22Rv1 (cell line): ENCODE measurements around the gene DLGAP5.

Experiments
- H3K27ac ChIP-seq: fragments of 450-650 bp; 2 replicates; pipeline ENCODE4 v1.5.1; 2017
- ZFX ChIP-seq: fragments of 450-650 bp; IDR thresholded peaks from 2 replicates; pipeline ENCODE4 v1.6.1; 2017; ENCODE audit warnings: antibody characterized with exemption, borderline replicate concordance
- TF ChIP-seq, protein P1 (sequence below): fragments of 450-650 bp; IDR thresholded peaks from 2 replicates; pipeline ENCODE4 v1.5.1; 2017; ENCODE audit warnings: mild to moderate bottlenecking

Gene DLGAP5

DNA sequence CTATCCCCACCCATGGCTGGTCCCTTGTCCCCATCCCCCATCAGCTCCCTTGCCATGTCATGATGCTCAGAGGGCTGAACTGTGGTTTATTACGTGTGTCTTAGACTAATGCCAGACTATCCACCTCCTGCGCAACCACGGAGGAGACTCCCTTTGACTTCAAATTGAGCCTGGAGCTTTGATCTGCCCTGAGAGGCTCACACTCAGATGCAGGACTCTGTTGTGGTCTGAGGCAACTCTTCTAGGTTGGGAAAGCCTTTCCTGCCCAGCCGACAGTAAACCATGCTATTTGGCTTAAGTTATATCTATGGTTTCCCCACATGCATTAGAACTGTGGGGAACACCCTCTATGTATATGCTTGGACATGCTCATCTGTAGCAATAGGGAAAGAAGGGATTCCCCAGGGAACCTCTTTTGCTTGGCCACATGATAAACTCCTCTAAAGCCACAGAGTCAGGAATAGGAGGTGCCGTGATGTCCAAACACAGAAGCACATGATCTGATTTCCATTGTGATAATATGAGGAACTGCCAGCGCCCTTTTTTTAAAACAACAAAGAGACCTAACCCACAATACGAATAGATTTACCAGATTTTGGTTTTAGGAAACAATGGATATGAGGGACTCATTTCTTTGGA, 73.5 kb downstream of the DLGAP5 start:
- TF ChIP-seq ZFX: no peak
- H3K27ac ChIP-seq: no peak overlapping the region

DNA sequence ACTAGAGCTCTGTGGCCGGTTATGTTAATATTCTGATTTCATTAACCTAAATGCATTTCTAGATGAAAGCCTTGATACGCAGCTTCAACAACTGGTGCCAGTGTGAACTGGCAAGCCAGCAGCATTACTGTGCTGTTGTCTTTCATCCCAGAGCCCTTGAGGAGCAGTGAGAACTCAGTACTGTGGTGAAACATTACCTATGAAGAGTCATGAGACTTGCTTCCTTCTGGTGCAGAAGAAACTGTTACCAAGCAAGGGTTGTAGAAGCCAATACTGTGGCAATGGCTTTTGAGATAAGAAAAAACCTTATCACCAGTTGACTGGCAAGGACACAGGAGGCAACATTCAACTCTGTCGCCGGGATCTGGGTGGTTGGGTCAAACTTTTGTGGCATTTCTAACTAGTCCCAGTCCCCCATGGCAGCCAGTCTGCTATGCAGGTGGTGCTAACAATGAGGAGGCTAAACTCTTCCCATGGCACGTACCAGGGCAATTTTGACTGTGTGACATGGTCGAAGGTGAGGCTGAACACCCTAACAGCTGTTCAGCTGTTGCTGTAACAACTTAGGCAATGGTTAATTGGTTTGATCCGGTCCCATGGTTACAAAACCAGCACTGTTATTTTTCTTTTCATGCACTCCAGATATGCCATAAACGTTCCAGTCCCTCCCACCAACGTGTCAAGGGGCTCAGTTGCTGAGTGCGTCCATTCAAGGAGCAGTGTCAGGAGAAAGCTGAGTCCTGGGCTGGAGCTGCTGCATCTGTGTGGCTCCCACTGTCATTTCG, 74.9 kb downstream of the DLGAP5 start:
- H3K27ac ChIP-seq: no peak overlapping the region
- no peak for TF ChIP-seq ZFX
- TF ChIP-seq, protein P1, sequence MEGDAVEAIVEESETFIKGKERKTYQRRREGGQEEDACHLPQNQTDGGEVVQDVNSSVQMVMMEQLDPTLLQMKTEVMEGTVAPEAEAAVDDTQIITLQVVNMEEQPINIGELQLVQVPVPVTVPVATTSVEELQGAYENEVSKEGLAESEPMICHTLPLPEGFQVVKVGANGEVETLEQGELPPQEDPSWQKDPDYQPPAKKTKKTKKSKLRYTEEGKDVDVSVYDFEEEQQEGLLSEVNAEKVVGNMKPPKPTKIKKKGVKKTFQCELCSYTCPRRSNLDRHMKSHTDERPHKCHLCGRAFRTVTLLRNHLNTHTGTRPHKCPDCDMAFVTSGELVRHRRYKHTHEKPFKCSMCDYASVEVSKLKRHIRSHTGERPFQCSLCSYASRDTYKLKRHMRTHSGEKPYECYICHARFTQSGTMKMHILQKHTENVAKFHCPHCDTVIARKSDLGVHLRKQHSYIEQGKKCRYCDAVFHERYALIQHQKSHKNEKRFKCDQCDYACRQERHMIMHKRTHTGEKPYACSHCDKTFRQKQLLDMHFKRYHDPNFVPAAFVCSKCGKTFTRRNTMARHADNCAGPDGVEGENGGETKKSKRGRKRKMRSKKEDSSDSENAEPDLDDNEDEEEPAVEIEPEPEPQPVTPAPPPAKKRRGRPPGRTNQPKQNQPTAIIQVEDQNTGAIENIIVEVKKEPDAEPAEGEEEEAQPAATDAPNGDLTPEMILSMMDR: no peak

DNA sequence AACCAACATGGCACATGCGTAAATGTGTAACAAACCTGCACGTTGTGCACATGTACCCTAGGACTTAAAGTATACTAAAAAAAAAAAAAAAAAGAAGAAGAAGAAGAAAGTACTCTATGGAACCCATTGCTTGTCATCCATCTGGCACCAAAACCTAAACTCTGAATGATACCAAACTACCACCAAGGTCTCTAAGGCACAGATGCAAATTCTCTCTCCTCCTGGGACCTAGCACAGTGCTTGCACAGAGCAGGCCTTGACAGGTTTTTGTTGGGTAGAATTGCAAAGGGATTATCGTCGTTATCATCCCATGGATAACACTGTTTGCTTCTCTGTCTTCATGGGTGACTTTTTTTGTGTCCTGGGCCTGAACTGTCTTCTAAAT, 75.5 kb downstream of the DLGAP5 start:
- TF ChIP-seq, protein P1: no peak
- TF ChIP-seq ZFX: no peak
- no peak overlapping the region for H3K27ac ChIP-seq

DNA sequence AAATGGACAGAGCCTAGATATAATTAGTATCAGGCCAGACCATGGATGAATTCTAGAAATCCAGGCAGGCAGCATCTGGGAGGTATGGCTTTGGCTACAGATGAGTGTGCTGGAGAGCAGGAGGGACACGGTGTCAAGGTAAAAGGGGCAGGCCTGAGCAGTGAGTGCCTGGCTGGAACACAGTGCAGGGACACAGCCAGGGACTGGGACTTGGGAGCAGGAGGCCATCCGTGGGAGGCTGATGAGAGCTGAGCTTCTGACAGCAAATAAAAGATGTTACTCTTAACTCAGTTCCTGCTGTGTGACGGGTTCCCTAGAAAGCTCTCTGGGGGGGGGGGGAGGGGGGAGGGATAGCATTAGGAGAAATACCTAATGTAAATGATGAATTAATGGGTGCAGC, 75.9 kb downstream of the DLGAP5 start:
- TF ChIP-seq, protein P1: no peak
- TF ChIP-seq ZFX: no peak
- H3K27ac ChIP-seq: no peak overlapping the region

DNA sequence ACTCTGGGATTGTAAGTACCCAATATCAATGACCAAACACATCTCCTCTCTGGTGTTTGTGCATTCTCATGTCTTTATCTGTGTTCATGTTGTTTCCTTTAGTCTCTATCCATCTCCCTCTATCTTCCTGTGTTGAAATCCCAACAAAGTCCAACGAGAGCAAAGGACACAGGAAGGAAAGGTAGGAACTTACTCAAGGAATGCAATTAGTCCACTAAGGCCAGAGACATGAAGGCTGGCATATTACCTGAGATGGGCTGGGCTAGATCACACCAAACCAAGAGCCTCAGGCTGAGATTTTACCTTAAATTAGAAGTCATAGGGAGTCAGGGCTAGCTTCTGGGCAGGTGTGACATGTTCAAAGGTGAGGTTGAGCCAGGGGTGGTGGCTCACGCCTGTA, 76.7 kb downstream of the DLGAP5 start:
- H3K27ac ChIP-seq: no peak overlapping the region
- TF ChIP-seq ZFX: no peak
- TF ChIP-seq, protein P1: no peak

DNA sequence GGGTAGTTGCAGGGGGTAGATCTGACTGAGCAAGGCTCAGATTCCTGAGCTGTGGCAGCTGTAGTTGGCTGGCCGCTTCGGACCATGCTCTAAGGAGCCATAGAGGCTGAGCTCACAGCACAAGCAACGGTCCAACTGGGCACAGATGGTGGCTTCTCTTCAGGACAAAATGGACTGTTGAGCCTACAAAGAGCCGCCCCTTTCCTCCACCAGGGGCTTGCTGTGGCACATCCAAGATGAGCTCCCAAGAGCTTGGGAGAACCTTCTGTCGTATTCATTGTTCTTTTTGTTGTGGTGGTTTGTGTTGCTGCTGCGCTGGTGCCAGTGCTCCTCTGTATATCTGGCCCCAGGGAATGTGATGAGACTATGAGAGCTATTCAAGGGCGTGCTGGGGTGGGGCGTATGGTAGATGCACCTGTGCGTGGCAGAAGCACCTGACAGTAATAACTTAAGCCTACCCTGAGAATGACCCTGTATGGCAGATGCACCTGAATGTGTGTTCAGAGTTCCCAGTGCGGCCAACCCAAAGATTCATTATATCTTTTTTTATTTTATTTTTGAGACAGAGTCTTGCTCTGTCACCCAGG, 80.2 kb downstream of the DLGAP5 start:
- H3K27ac ChIP-seq: no peak overlapping the region
- TF ChIP-seq ZFX: no peak
- TF ChIP-seq, protein P1: no peak

DNA sequence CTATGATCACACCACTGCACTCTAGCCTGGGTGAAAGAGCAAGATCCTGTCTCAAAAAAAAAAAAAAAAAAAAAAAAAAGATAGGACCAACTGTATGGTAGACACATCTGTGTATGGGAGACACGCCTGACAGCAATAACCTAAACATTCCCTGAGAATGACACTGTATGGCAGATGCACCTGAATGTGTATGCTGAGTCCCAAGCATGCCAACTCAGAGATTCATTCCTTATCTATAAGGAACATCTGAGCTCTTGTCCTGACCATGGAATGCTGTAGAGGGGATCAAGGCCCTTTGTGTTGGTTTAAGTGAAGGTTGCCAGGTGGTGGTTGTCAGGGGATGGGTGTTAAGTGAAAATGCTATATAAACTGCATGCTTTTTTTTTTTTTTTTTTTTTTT, 81.5 kb downstream of the DLGAP5 start:
- TF ChIP-seq, protein P1: no peak
- no peak for TF ChIP-seq ZFX
- H3K27ac ChIP-seq: no peak overlapping the region
